ENCODE data around the gene SH3BGRL. TPM values are rescaled to one million over a fixed set of nuclear protein-coding genes. Genes with fewer than 3 reads are reported as not detected.

The SH3BGRL gene
- total and polyA plus RNA-seq, 9 of the 15 experiments (the other 6 are each of a cell fraction or from before 2014, with no cell fraction given), result 21.3 to 74.3 (median 45.4) TPM

DNA sequence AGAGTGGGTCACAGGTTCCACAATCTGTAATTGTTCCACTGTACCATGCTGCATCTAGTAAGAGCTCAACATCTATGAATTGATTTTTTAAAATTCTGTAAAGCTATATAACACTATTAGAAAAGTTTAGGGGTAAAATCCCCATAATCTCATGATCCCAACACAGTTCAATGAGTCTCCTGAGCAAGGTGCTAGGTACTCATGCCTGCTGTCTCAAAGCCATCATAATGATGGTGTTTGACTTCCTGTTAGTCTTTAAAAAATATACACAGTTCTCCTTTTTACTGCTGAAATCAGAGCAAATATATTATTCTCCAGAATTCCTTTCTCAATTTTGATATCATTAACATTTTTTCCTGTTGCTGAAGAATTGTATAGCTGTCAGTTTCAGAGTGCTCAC lies 55.9 kb downstream of the SH3BGRL start (continued):
- TF ChIP-seq, protein P1, sequence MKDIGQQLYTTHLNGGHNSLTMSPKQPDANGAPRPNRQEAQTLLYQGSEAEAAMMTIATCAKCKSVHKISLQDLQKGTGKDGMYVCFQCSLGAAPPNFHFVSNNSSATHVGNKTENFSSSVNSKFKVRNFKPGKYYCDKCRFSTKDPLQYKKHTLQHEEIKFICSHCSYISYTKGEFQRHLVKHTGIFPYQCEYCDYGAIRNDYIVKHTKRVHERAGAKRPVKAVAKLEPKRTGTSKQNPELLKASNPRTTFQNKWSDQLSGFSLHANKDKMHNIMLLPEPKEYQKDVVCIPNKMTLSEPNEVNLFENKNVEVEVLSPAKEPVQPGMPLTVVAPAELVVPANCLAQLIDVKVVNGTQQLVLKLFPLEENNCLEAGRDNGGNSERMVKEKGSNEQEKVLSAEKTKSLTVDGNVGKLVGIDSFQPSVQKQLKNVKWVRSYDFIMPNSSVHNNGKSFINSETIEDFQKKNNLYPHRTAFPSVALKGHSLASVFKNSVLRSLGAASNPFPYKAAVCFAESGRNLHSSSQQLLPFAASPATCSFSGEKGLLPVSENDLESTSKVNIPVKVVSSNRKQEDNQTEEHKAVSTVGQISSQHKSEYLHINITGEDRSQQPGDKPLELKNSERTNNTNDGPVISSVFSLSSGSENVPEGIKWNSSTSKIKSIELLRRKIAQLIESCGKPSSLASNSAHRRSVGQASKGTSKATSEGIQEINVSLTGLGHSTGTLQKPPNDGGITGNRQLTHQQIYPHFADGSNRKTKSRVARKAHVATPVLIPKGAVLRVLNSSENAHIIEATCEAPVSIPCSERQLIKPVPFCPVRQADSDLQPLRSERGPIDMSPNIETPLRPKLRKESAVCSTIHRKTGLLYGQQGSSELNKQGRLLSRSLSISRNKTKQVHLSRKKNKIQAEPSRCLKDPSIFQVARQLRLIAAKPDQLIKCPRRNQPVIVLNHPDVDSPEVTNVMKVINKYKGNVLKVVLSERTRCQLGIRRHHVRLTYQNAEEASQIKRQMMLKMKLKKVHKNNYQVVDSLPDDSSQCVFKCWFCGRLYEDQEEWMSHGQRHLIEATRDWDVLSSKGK (CRISPR knock-in tag; IDR thresholded peaks at IDR 0.05), result no peak
- TF ChIP-seq, protein P2, sequence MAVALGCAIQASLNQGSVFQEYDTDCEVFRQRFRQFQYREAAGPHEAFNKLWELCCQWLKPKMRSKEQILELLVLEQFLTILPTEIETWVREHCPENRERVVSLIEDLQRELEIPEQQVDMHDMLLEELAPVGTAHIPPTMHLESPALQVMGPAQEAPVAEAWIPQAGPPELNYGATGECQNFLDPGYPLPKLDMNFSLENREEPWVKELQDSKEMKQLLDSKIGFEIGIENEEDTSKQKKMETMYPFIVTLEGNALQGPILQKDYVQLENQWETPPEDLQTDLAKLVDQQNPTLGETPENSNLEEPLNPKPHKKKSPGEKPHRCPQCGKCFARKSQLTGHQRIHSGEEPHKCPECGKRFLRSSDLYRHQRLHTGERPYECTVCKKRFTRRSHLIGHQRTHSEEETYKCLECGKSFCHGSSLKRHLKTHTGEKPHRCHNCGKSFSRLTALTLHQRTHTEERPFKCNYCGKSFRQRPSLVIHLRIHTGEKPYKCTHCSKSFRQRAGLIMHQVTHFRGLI (CRISPR knock-in tag; IDR thresholded peaks at IDR 0.05), result no peak

DNA sequence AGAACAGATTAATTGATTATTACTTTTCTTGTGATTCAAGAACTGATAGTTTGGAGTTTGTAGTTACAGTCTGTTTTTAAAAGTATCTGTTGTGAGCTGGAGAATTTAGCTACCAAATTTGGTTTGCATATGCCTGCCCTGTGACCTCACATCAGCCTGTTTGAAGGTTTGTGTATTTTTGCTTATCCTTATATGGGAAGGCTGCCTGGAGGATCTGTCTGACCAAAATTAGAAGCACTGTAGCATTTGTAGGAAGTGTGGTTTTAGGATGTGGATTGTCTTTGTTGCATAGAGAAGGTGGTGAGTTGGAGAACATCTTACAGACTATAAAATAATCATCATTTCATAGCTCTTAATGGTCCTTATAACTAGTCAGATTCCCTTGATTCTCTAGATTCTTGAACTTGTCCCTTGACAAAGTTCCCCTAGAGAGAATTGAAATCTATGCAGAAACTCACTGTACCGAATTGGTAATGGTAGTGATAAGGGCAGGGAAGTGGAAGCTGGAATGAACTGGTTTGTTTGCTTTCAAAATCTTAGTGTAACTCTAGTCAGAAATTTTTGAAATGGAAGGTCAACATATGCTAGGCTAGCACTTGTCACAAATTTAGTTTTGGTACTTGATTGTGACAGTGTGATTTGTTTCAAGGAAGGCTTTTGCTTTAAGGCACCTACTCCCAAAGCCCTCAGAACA lies 57.3 kb downstream of the SH3BGRL start:
- DNase-seq (ENCODE audit: extremely low read depth in 1 of 4, low spot score in 3 of 4) (no peak), FAIRE-seq (no peak), ATAC-seq (no peak)
- no TSS peak for BruUV-seq (replicated peaks)
- in situ Hi-C loops (cut with MboI) (no loop called here), intact Hi-C loops (cut with micrococcal nuclease) (no loop called here)
- POLR2A ChIA-PET, result no interaction called here
- no peaks in the 10 kb centered on the region for H3K9me3 ChIP-seq (replicated peaks; ENCODE audit: control insufficient read depth, insufficient read depth, low read depth, low read length)
- H3K27ac ChIP-seq (ENCODE audit: extremely low read depth, low read depth, low read length), result no peak overlapping the region
- 0% methylated on average over 1 of the region's 1 CpG for WGBS (ENCODE audit: insufficient coverage, low coverage, missing lambda C conversion rate)
- CTCF ChIA-PET (ENCODE audit: low intra/inter-chr PET ratio), result no interaction called here
- no peaks in the 10 kb centered on the region for H3K36me3 ChIP-seq (ENCODE audit: control insufficient read depth, insufficient read depth, low read length)
- H4K20me1 ChIP-seq (replicated peaks; ENCODE audit: control insufficient read depth, insufficient read depth, low read length), result no peaks in the 10 kb centered on the region
- no peaks in the 10 kb centered on the region for H3K79me2 ChIP-seq (ENCODE audit: control insufficient read depth, insufficient read depth, low read length)
- no peaks in the 10 kb centered on the region for H3K27me3 ChIP-seq (ENCODE audit: control insufficient read depth in 2 of 2, insufficient read depth in 2 of 2, low read length in 2 of 2)
- H3K9me1 ChIP-seq (ENCODE audit: control insufficient read depth, insufficient read depth, low read length), result no peaks in the 10 kb centered on the region
- H2AFZ ChIP-seq (ENCODE audit: low read depth, low read length), result no peak overlapping the region
- no peak overlapping the region for H3K4me2 ChIP-seq (ENCODE audit: insufficient read depth, low read length)
- H3K4me3 ChIP-seq, result no peak overlapping the region
- no peaks in the 10 kb centered on the region for H3K4me1 ChIP-seq (replicated peaks in 1 of 2; ENCODE audit: control insufficient read depth in 2 of 2, insufficient read depth in 2 of 2, low read length in 2 of 2)
- H3K9ac ChIP-seq (ENCODE audit: insufficient read depth in 1 of 2, low read depth in 2 of 2, low read length in 2 of 2), result no peak overlapping the region
- TF ChIP-seq HNRNPH1 (optimal IDR thresholded peaks at IDR 0.05; ENCODE audit: low read depth, low read length), result no peak
- no peak for TF ChIP-seq KAT2B (IDR thresholded peaks at IDR 0.05; ENCODE audit: low read depth, low read length)
- TF ChIP-seq ETV1 (tag; conservative IDR thresholded peaks at IDR 0.05; ENCODE audit: low read depth), result no peak
- no peak for TF ChIP-seq POLR3A (IDR thresholded peaks at IDR 0.05; ENCODE audit: borderline replicate concordance, extremely low read depth, insufficient read depth, insufficient read length)
- no peak for TF ChIP-seq ZNF143 (CRISPR knock-in tag; IDR thresholded peaks at IDR 0.05)
- TF ChIP-seq, protein P3, sequence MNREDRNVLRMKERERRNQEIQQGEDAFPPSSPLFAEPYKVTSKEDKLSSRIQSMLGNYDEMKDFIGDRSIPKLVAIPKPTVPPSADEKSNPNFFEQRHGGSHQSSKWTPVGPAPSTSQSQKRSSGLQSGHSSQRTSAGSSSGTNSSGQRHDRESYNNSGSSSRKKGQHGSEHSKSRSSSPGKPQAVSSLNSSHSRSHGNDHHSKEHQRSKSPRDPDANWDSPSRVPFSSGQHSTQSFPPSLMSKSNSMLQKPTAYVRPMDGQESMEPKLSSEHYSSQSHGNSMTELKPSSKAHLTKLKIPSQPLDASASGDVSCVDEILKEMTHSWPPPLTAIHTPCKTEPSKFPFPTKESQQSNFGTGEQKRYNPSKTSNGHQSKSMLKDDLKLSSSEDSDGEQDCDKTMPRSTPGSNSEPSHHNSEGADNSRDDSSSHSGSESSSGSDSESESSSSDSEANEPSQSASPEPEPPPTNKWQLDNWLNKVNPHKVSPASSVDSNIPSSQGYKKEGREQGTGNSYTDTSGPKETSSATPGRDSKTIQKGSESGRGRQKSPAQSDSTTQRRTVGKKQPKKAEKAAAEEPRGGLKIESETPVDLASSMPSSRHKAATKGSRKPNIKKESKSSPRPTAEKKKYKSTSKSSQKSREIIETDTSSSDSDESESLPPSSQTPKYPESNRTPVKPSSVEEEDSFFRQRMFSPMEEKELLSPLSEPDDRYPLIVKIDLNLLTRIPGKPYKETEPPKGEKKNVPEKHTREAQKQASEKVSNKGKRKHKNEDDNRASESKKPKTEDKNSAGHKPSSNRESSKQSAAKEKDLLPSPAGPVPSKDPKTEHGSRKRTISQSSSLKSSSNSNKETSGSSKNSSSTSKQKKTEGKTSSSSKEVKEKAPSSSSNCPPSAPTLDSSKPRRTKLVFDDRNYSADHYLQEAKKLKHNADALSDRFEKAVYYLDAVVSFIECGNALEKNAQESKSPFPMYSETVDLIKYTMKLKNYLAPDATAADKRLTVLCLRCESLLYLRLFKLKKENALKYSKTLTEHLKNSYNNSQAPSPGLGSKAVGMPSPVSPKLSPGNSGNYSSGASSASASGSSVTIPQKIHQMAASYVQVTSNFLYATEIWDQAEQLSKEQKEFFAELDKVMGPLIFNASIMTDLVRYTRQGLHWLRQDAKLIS (CRISPR knock-in tag; IDR thresholded peaks at IDR 0.05), result no peak
- TF ChIP-seq ZSCAN29 (IDR thresholded peaks at IDR 0.05), result no peak
- TF ChIP-seq FOS (IDR thresholded peaks at IDR 0.05; ENCODE audit: extremely low read depth, insufficient read length), result no peak
- TF ChIP-seq RBM14 (IDR thresholded peaks at IDR 0.05; ENCODE audit: borderline replicate concordance, insufficient read depth, low read depth, low read length), result no peak
